Measurements from ENCODE around the gene OR4C16. TPM values are rescaled to one million over a fixed set of nuclear protein-coding genes. Genes with fewer than 3 reads are reported as not detected.

The OR4C16 gene, protein sequence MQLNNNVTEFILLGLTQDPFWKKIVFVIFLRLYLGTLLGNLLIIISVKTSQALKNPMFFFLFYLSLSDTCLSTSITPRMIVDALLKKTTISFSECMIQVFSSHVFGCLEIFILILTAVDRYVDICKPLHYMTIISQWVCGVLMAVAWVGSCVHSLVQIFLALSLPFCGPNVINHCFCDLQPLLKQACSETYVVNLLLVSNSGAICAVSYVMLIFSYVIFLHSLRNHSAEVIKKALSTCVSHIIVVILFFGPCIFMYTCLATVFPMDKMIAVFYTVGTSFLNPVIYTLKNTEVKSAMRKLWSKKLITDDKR
- total RNA-seq, result not detected

DNA sequence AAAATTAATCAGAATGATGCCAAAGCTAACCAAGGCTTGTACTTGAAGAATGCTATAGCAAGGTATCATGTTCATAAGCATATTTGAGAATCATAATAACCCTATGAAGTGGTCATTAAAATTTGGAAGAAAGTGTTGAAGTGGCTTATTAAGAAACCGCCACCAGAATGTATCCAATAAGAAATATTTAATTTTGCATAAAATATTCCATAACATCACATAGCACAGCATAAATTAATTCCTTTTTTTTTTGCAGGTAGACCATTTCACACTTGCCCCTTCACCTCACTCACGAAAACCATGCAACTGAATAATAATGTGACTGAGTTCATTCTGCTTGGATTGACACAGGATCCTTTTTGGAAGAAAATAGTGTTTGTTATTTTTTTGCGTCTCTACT lies at the start of gene OR4C16:
TSS of gene OR4C16 (plus strand) at position 301 of the 400 bp plus-strand sequence. CDS start at position 301, 0 bp downstream.
- DNase-seq (no peak), ATAC-seq (no peak)
- H3K9me3 Mint-ChIP-seq (ENCODE audit: low read depth), result peaks cover 10% of the 10 kb centered on the region
- no peaks in the 10 kb centered on the region for H3K27me3 Mint-ChIP-seq
- no peak within 1 kb of the TSS for H3K27ac Mint-ChIP-seq
- H3K36me3 Mint-ChIP-seq, result no peaks in the 10 kb centered on the region
- CTCF ChIA-PET, result no interaction called here
- no peak within 1 kb of the TSS for H3K4me3 Mint-ChIP-seq
- no peaks in the 10 kb centered on the region for H3K4me1 Mint-ChIP-seq

DNA sequence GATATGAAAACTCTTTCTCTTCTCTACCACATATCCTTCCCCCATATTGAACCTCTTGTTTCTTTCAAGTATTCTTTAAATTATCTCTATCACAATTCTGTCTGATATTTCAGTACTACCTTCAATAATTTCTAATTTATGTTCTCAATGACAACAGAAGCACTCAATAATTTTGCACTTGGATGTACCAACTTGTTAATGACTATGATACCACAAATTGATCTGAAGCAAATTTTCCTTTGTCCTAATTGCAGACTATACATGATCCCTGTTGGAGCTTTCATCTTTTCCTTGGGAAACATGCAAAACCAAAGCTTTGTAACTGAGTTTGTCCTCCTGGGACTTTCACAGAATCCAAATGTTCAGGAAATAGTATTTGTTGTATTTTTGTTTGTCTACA lies 17.8 kb upstream of the OR4C16 start, which contains the start of gene OR4C15:
TSS of gene OR4C15 (plus strand) at position 301 of the 400 bp plus-strand sequence. CDS start at position 301, 0 bp downstream.
- ATAC-seq (no peak), DNase-seq (no peak)
- Mint-ChIP-seq H3K36me3 (no peaks in the 10 kb centered on the region), H3K4me1 (no peaks in the 10 kb centered on the region), H3K4me3 (no peak within 1 kb of the TSS), H3K27ac (no peak within 1 kb of the TSS), H3K27me3 (no peaks in the 10 kb centered on the region), H3K9me3 (ENCODE audit: low read depth) (peaks cover 23% of the 10 kb centered on the region)
- CTCF ChIA-PET, result no interaction called here

DNA sequence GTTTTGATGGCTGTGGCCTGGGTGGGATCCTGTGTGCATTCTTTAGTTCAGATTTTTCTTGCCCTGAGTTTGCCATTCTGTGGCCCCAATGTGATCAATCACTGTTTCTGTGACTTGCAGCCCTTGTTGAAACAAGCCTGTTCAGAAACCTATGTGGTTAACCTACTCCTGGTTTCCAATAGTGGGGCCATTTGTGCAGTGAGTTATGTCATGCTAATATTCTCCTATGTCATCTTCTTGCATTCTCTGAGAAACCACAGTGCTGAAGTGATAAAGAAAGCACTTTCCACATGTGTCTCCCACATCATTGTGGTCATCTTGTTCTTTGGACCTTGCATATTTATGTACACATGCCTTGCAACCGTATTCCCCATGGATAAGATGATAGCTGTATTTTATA lies 620 bp downstream of the OR4C16 start:
- H3K36me3 Mint-ChIP-seq, result no peaks in the 10 kb centered on the region

DNA sequence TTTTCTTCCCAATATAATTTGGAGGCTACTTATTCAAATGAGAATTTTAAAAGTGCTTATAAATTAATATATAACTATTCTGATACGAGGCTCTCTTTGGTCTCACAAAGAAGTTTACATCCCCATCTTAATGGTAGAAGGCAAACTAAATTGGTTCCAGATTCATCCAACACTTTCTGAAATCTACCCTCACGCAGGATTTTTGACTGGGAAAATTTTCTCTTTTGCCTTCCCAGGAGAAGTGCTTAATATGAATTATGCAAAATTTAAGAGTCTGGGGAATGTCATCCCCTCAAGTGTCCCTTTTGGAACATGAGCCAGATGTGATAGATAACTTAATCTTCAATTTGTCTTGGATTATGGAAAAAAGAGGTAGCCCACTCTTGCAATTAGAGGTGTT lies 35.6 kb downstream of the OR4C16 start, which contains the start of gene OR4C11:
TSS of gene OR4C11 (minus strand) at position 101 of the 400 bp plus-strand sequence. CDS start 3,272 bp downstream, outside the sequence.
- Mint-ChIP-seq H3K4me1 (no peaks in the 10 kb centered on the region), H3K27ac (no peak within 1 kb of the TSS), H3K9me3 (ENCODE audit: low read depth) (peaks cover 22% of the 10 kb centered on the region), H3K27me3 (no peaks in the 10 kb centered on the region), H3K4me3 (no peak within 1 kb of the TSS), H3K36me3 (no peaks in the 10 kb centered on the region)
- CTCF ChIA-PET, result no interaction called here
- ATAC-seq (no peak), DNase-seq (no peak)

More for the DNA sequence above, 620 bp downstream of the OR4C16 start:
- no peak for ATAC-seq
- CTCF ChIA-PET, result no interaction called here
- peaks cover 10% of the 10 kb centered on the region for H3K9me3 Mint-ChIP-seq (ENCODE audit: low read depth)
- H3K4me1 Mint-ChIP-seq, result no peaks in the 10 kb centered on the region
- DNase-seq, result no peak
- no peak overlapping the region for H3K27ac Mint-ChIP-seq
- no peaks in the 10 kb centered on the region for H3K27me3 Mint-ChIP-seq
- H3K4me3 Mint-ChIP-seq, result no peak overlapping the region

Other genes starting within 250 kb of the OR4C16 start
- gene OR4A16, start 228.9 kb upstream of the OR4C16 start, total RNA-seq, result not detected
- gene OR4A15, start 204.2 kb upstream of the OR4C16 start, total RNA-seq, result not detected
- gene OR4C15, start 17.7 kb upstream of the OR4C16 start, total RNA-seq, result not detected
- not detected for gene OR4C11, start 35.5 kb downstream of the OR4C16 start, total RNA-seq
- gene OR4P4, start 63.0 kb downstream of the OR4C16 start, total RNA-seq, result not detected
- gene OR4S2, start 76.2 kb downstream of the OR4C16 start, total RNA-seq, result not detected
- gene OR4C6, start 90.1 kb downstream of the OR4C16 start, total RNA-seq, result not detected
- not detected for gene OR5D13, start 201.3 kb downstream of the OR4C16 start, total RNA-seq
- gene OR5D14, start 223.4 kb downstream of the OR4C16 start, total RNA-seq, result not detected
- gene OR5L1, start 239.2 kb downstream of the OR4C16 start, total RNA-seq, result not detected
- gene OR5D18, start 247.5 kb downstream of the OR4C16 start, total RNA-seq, result not detected

All from activated CD8-positive, alpha-beta memory T cell treated with anti-CD3 and anti-CD28 coated beads, Interleukin-2, amount 10 ng/mL, durations not matched to agents 7 days and 5 days (primary cell).